Stimulated activated CD8-positive, alpha-beta memory T cell treated with anti-CD3 and anti-CD28 coated beads, Interleukin-12 subunit alpha, Interleukin-12 subunit beta, amount 100 ng/mL, for 24 hours (primary cell): ENCODE data around the gene TSPAN12.

Source experiments
- DNase-seq: peaks from one replicate; pipeline ENCODE4 v3.0.0-alpha.2; 2020; ENCODE audit errors: extremely low read depth

TSPAN12 gene

DNA sequence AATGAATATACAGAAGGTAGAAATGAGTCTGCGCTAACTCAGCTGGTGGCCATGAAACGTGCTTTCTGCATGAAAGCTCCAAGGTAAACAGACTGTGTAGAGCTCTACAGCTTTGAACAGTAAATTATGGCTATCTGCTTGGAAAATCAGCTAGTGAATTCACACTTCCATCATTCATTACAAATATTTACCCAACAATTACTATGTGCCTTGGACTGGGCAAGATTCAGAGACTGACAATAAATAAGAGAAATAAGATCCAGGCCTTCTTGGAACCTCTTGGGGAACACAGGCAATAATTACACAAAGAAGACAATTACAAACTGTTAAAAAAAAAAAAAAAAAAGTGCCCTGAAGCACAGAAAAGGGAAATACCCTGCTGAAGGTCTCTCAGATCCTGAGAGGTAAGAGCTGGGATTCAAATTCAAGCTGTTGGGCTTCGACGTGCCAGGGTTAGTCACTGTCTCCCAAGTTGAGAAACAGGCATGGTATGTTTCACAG lies 15.8 kb downstream of the TSPAN12 start:
- no peak for DNase-seq

- no peak for DNase-seq
These were observed 16.3 kb downstream of the TSPAN12 start for GRCh38 chr7:120841608-120842007.

- DNase-seq, result no peak
These were observed 19.7 kb downstream of the TSPAN12 start for GRCh38 chr7:120838281-120838682.

DNA sequence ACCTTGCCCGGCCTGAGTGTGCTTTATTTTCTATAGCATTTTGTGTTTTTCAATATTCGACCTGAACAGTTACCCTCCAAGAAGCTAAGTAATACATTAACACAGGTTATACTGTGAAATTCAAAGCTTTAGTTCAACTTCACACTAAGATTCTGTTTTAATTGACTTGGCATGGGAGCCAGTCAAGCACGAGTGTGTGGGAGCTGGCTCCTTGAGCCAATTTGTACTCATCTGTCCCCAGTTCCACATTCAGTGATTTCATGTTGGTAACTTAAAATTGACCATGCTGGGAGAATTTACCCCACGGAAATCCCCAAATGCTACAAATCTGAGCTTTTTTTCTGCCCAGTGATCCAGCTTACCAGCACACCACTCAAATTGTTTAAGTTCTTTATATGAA lies 20.3 kb downstream of the TSPAN12 start:
- DNase-seq, result no peak

DNA sequence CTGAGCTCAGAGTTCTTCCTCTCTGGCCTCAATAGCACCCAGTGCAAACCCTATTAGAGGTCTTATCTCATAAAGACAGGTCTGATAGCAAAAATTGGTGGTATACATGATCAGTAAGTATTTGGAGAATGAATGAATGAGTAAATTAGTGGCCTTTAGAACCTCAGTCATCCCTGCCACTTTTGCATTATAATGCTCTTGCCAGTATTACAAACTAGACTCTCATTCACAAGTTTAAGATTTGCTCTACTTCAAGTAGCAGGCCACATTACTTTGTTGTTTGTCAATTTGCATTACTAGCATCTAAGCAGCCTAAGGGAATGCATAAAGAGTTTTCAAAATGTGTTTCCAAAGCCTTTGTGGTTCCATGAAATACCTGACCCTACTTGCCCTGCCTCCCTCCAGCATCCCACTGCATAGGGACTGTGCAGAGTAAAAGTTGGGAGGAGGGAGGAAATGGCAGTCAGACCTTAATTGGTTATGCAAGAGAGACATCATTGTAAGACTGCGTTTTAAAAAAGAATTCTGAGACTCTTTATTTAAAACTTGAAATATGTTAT lies 21.3 kb downstream of the TSPAN12 start:
- DNase-seq, result no peak

DNA sequence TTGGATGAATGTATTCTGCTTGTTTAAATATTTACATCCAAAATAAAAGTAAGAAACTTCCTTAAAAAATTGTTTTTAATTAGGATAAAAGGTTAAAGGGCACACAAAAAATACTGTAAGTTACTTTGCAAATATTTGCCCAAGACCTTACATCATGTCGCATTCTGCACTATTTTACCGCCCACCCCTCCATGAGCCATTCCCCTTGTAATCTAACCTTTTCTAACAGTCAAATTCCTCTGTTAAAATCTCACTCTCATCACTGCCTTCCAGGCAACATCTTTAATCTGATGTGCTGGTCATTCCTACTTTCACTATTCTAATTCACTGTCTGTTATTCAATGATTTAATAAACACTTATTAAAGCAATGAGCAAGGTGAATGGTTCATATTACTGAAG lies 23.2 kb downstream of the TSPAN12 start:
- DNase-seq, result no peak

GRCh38 chr7:120833546-120833945 lies 24.4 kb downstream of the TSPAN12 start:
- DNase-seq, result no peak

DNA sequence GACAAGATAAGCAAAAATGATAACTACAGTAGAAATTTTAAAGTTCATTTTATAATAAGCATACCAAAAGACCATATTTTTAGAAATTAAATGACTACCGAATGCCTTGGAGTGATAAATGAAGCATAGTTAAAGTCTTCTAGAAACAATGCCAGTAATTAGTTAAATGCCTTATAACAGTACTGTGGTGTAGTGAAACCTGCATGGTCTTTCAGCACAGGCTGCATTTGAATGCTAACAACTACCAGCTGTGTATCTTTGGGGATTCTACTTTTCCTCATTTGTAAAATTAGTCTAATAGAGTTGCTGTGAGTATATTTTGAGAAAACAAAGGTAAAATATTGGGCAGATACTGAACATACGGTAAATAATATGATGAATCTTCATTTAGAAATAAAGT lies 25.1 kb downstream of the TSPAN12 start:
- no peak for DNase-seq

DNA sequence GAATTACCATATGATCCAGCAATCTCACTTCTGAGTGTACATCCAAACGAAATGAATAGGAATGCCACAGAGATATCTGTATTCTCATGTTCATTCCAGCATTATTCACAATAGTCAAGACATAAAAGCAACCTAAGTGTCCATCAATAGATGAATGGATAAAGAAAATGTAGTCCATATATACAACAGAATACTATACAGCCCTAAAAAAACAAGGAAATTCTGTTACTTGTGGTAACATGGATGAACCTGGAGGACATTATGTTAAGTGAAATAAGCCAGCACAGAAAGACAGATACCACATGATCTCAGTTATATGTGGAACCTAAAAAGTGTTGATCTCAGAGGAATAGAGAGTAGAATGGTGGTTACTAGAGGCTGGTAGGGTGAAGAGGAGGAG lies 26.7 kb downstream of the TSPAN12 start:
- DNase-seq, result no peak

DNA sequence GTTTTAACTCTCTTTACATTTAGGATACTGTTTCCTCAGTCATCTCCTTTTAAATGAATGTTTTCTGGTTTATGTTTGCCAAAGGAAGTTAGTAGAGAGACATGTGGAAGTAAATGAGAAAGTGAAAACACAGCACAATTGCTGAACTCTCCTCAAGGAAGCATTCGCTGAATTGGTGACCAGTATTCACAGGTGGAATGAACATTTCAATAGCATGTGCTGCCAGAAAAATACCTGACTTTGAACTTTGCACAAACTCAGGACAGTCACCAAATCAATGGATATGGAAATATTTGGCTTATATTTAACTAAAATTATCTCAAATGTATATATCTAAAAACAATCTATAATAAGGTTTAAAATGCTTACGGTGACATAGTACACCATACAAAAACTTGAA lies 28.5 kb downstream of the TSPAN12 start:
- no peak for DNase-seq

DNA sequence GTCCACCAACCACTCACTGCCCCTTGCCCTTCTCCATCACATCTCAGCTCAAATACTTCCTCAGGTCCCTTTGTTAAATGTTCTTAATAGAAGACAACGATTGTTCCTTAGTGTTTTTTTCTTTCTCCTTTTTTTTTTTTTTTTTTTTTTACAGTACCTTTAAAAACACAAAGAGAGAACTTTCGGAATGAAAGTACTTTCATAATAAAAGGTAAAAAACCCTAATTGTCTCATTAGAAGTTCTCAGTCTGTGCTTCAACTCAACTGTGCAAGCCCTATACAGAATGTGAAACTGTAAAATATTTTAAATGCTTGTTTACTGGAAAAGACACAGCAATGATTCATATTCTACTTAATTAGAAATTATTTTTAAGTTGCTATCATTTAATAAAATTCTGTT lies 29.4 kb downstream of the TSPAN12 start:
- DNase-seq, result no peak

GRCh38 chr7:120827371-120828118 lies 30.4 kb downstream of the TSPAN12 start:
- no peak for DNase-seq

DNA sequence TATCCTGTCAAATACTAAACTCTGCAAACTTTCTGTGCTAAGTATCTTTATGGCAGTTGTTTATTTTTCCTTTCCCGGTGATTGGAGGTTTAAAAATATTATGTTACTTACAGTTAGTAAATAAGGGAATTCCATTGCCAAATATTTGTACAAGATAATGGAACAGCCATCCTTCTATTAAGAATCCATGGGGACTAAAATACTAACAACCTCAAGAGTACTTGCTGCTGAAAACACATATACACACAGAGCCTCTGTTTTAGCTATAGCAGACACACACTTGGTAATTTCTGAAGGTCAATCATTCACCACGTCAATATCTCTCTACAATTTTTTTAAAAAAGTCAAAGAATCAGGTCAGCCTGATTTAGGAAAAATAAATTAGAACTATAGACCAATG lies 32.4 kb downstream of the TSPAN12 start:
- DNase-seq, result no peak

GRCh38 chr7:120825152-120825551 lies 32.8 kb downstream of the TSPAN12 start:
- no peak for DNase-seq

DNA sequence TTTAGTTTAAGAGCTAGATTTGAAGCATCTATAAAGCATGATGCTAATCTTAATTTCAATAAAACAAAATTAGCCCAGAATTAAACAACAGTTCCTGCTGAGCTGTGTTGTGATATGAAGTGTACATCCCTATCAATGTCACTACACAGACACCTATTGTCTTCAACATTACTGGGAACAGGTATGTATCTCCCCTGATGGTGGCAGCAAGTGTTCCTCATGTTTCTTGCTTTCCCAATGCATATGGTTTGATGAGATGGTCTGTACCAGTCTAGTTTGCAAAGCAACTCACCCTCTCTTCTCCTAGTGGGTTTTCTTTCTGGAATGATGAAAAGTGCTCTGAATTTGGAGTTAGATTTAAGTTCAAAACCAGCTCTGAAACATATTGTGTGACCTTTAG lies 38.1 kb downstream of the TSPAN12 start:
- DNase-seq, result no peak

- no peak for DNase-seq
These were observed 40.1 kb downstream of the TSPAN12 start for GRCh38 chr7:120817851-120818250.

GRCh38 chr7:120814253-120814939 lies 43.5 kb downstream of the TSPAN12 start:
- DNase-seq, result no peak

DNA sequence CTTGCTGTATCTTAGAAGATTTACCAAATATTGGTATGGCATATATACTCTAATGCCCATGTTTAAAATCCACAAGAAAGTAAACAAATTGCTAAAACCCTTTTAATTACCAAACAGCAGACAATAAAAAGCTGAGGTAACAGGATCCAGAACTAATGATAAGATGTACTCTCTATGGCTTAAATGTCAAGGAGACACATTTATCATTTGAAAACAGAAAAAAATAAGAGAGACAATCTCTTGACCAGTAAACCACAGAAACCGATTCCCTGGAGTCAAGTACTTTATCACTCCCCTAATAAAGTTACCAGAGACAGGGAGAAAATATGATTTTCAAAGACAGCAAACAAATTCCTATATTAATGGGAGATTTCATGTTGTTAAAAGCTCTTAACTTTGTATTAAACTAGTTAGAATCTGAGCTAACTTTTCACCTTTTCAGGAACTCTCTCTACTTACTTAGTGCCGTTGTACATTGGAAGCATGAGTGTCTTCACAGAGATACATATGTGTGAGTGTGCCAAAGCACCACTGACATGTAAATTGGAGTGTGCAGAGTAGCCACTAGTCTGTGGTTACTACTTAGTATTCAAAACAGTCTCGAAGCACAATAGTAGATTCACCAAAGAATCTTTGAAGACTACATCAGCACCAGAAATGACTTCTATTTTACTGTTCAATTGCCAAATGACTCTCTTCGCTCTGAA lies 44.2 kb downstream of the TSPAN12 start:
- DNase-seq, result no peak

- no peak for DNase-seq
These were observed 44.9 kb downstream of the TSPAN12 start for GRCh38 chr7:120813089-120813488.

DNA sequence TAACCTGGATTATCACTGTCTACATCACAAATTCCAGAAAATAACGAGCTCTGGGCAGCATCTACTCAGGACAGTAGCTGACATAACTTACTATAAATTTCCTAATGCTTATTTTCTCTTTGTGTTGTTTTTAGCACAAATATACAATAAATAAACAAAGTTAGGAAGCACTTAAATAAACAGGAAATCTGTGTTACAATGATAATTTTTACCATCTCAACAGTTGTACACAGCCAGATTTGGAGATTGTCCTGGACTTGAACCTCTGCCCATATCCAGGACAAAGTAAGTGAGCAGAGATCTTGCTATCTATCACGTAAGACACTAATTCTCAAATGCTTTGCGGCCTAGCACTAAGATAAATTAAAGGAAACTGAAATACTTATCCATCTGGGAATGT lies 48.7 kb downstream of the TSPAN12 start:
- DNase-seq, result no peak

- DNase-seq, result no peak
These were observed 50.6 kb downstream of the TSPAN12 start for GRCh38 chr7:120807390-120807789.

DNA sequence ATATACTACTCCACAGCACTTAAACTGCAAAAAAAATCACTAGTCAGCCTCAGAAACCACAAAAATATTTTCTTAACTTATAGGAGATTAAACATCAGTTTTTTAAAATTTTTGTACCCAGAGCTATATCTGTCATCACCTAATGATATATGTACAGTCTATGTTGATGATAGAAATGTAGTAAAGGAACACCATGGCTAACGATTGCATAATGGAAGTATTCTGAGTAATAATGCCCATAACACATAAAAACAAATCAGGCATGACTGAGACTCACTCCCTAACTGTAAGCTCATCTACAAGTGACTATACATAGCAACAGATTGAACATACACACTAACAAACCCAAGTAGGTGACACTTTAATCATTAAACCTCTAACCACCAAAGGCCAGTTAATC lies 51.3 kb downstream of the TSPAN12 start:
- no peak for DNase-seq
